ENCODE results near the gene CSK.
A peak's percentile ranks its signal among the peaks of the same experiment; 100 is the strongest.

CSK gene

GRCh38 chr15:74781431-74782258 lies at the start of gene CSK:
Gene CSK (plus strand): TSS chr15:74782080. CDS start chr15:74798298, 16,218 bp downstream.
- H3K36me3 ChIP-seq (ENCODE audit: insufficient read depth, low read length), result no peaks in the 10 kb centered on the region
- peak within 1 kb of the TSS; percentile 95 for H3K4me2 ChIP-seq (ENCODE audit: low read depth, low read length, poor library complexity, severe bottlenecking)
- peaks cover 67% of the 10 kb centered on the region for H3K79me2 ChIP-seq (ENCODE audit: insufficient read depth, low read length)
- H3F3A ChIP-seq (ENCODE audit: low read depth), result peaks cover 12% of the 10 kb centered on the region
- TF ChIP-seq CTCF (conservative IDR thresholded peaks at IDR 0.05; ENCODE audit: low read length) (peak; percentile 31; the same call in 1 of the 2 replicates), EZH2phosphoT487 (IDR thresholded peaks at IDR 0.05; ENCODE audit: borderline replicate concordance) (no peak)
- peak within 1 kb of the TSS; percentile 96 for H3K9ac ChIP-seq (ENCODE audit: low read depth, low read length, poor library complexity, severe bottlenecking)
- peaks cover 75% of the 10 kb centered on the region for H3K4me1 ChIP-seq (ENCODE audit: insufficient read depth, low read length, poor library complexity, severe bottlenecking)
- H3K27me3 ChIP-seq (ENCODE audit: insufficient read depth, low read length, poor library complexity, severe bottlenecking), result no peaks in the 10 kb centered on the region
- no peaks in the 10 kb centered on the region for H3K9me2 ChIP-seq (replicated peaks; ENCODE audit: low read depth, low read length)
- no peak within 1 kb of the TSS for H2AFZ ChIP-seq (ENCODE audit: low read length)
- H3K9me3 ChIP-seq (ENCODE audit: insufficient read depth, low read depth, low read length), result no peaks in the 10 kb centered on the region
- peaks cover 37% of the 10 kb centered on the region for H4K20me1 ChIP-seq (ENCODE audit: insufficient read depth, low read length, poor library complexity, severe bottlenecking)
- peak within 1 kb of the TSS; percentile 83 for H3K4me3 ChIP-seq (ENCODE audit: low read length, poor library complexity, severe bottlenecking)

- H3K36me3 ChIP-seq (ENCODE audit: insufficient read depth, low read length), result no peaks in the 10 kb centered on the region
- H3K4me3 ChIP-seq (ENCODE audit: low read length, poor library complexity, severe bottlenecking), result no peak overlapping the region
- no peaks in the 10 kb centered on the region for H4K20me1 ChIP-seq (ENCODE audit: insufficient read depth, low read length, poor library complexity, severe bottlenecking)
- no peak overlapping the region for H2AFZ ChIP-seq (ENCODE audit: low read length)
- no peaks in the 10 kb centered on the region for H3K27me3 ChIP-seq (ENCODE audit: insufficient read depth, low read length, poor library complexity, severe bottlenecking)
- H3K4me1 ChIP-seq (ENCODE audit: insufficient read depth, low read length, poor library complexity, severe bottlenecking), result no peaks in the 10 kb centered on the region
- no peak overlapping the region for H3K9ac ChIP-seq (ENCODE audit: low read depth, low read length, poor library complexity, severe bottlenecking)
- H3K79me2 ChIP-seq (ENCODE audit: insufficient read depth, low read length), result no peaks in the 10 kb centered on the region
- no peaks in the 10 kb centered on the region for H3K9me2 ChIP-seq (replicated peaks; ENCODE audit: low read depth, low read length)
- TF ChIP-seq EZH2phosphoT487 (IDR thresholded peaks at IDR 0.05; ENCODE audit: borderline replicate concordance), result no peak
- TF ChIP-seq CTCF (conservative IDR thresholded peaks at IDR 0.05; ENCODE audit: low read length), result no peak
- no peaks in the 10 kb centered on the region for H3F3A ChIP-seq (ENCODE audit: low read depth)
- no peaks in the 10 kb centered on the region for H3K9me3 ChIP-seq (ENCODE audit: insufficient read depth, low read depth, low read length)
- H3K4me2 ChIP-seq (ENCODE audit: low read depth, low read length, poor library complexity, severe bottlenecking), result no peak overlapping the region
Measured at GRCh38 chr15:74732846-74733245, 49.0 kb upstream of the CSK start.

- Histone ChIP-seq H3K4me2 (ENCODE audit: low read depth, low read length, poor library complexity, severe bottlenecking) (no peak overlapping the region), H3K9me2 (replicated peaks; ENCODE audit: low read depth, low read length) (no peaks in the 10 kb centered on the region), H3K4me3 (ENCODE audit: low read length, poor library complexity, severe bottlenecking) (no peak overlapping the region), H3K4me1 (ENCODE audit: insufficient read depth, low read length, poor library complexity, severe bottlenecking) (no peaks in the 10 kb centered on the region), H2AFZ (ENCODE audit: low read length) (no peak overlapping the region), H4K20me1 (ENCODE audit: insufficient read depth, low read length, poor library complexity, severe bottlenecking) (no peaks in the 10 kb centered on the region), H3K36me3 (ENCODE audit: insufficient read depth, low read length) (no peaks in the 10 kb centered on the region), H3F3A (ENCODE audit: low read depth) (no peaks in the 10 kb centered on the region), H3K27me3 (ENCODE audit: insufficient read depth, low read length, poor library complexity, severe bottlenecking) (no peaks in the 10 kb centered on the region), H3K79me2 (ENCODE audit: insufficient read depth, low read length) (no peaks in the 10 kb centered on the region), H3K9ac (ENCODE audit: low read depth, low read length, poor library complexity, severe bottlenecking) (no peak overlapping the region), H3K9me3 (ENCODE audit: insufficient read depth, low read depth, low read length) (no peaks in the 10 kb centered on the region)
- TF ChIP-seq EZH2phosphoT487 (IDR thresholded peaks at IDR 0.05; ENCODE audit: borderline replicate concordance) (no peak), CTCF (conservative IDR thresholded peaks at IDR 0.05; ENCODE audit: low read length) (no peak)
Measured at GRCh38 chr15:74733269-74733668, 48.6 kb upstream of the CSK start.
